Keratinocyte (primary cell): ENCODE results near the gene PIAS3. TPM values are rescaled to one million over a fixed set of nuclear protein-coding genes. Genes with fewer than 3 reads are reported as not detected.

Experiments
- DNase-seq: peaks from one replicate; pipeline ENCODE4 v3.0.0-alpha.2; 2011; ENCODE audit warnings: low read depth, missing footprints, low spot score
- FAIRE-seq: peaks from 2 replicates; lab custom pipeline; 2011; peaks lifted over from hg19 to GRCh38; lab: Jason Lieb, UNC
- H2AFZ ChIP-seq: 2 replicates; pipeline ENCODE4 v1.6.0; 2012; ENCODE audit warnings: low read length, control low read depth, inconsistent platforms; ENCODE audit not compliant: control insufficient read depth
- H3K27ac ChIP-seq: 2 replicates; pipeline ENCODE4 v1.5.1; 2011; ENCODE audit warnings: low read length; ENCODE audit not compliant: control insufficient read depth, insufficient read depth
- H3K27me3 ChIP-seq: 3 replicates; pipeline ENCODE4 v1.6.0; 2011; ENCODE audit warnings: low read length; ENCODE audit not compliant: control insufficient read depth, insufficient read depth; ENCODE audit errors: extremely low read depth
- H3K36me3 ChIP-seq, 2 experiments: 2 replicates in 1 of 2; 3 replicates in 1 of 2; pipeline ENCODE4 v1.5.1; 2011; ENCODE audit warnings: low read length in 2 of 2, mild to moderate bottlenecking in 1 of 2; ENCODE audit not compliant: control insufficient read depth in 2 of 2, insufficient read depth in 2 of 2; ENCODE audit errors: extremely low read depth in 1 of 2
- H3K4me1 ChIP-seq: 3 replicates; pipeline ENCODE4 v1.5.1; 2011; ENCODE audit warnings: low read length; ENCODE audit not compliant: control insufficient read depth, insufficient read depth; ENCODE audit errors: extremely low read depth
- H3K4me2 ChIP-seq: 3 replicates; pipeline ENCODE4 v1.6.0; 2011; ENCODE audit warnings: low read depth, low read length; ENCODE audit not compliant: control insufficient read depth, insufficient read depth; ENCODE audit errors: extremely low read depth
- H3K4me3 ChIP-seq, 3 experiments: fragments of 200-600 bp in 1 of 3; sonication (generic) in 1 of 3; 2 replicates in 2 of 3; 3 replicates in 1 of 3; pipeline ENCODE4 v1.5.1; 2011 to 2016; ENCODE audit warnings: low read length in 3 of 3, mild to moderate bottlenecking in 3 of 3, control low read depth in 2 of 3, inconsistent platforms in 1 of 3, low read depth in 1 of 3, mixed read lengths in 1 of 3, mixed run types in 1 of 3, moderate library complexity in 1 of 3; ENCODE audit not compliant: control insufficient read depth in 2 of 3, insufficient read depth in 2 of 3; ENCODE audit errors: extremely low read depth in 1 of 3
- H3K79me2 ChIP-seq: 2 replicates; pipeline ENCODE4 v1.6.0; 2012; ENCODE audit warnings: low read length; ENCODE audit not compliant: control insufficient read depth, insufficient read depth
- H3K9ac ChIP-seq: 3 replicates; pipeline ENCODE4 v1.6.0; 2011; ENCODE audit warnings: low read length; ENCODE audit not compliant: control insufficient read depth, insufficient read depth; ENCODE audit errors: extremely low read depth
- H3K9me1 ChIP-seq: 3 replicates; pipeline ENCODE4 v1.6.0; 2011; ENCODE audit warnings: low read length; ENCODE audit not compliant: control insufficient read depth, insufficient read depth; ENCODE audit errors: extremely low read depth
- H3K9me3 ChIP-seq: 2 replicates; pipeline ENCODE4 v1.5.1; 2012; ENCODE audit warnings: low read depth, low read length; ENCODE audit not compliant: control insufficient read depth
- H4K20me1 ChIP-seq: 3 replicates; pipeline ENCODE4 v1.6.0; 2011; ENCODE audit warnings: low read length; ENCODE audit not compliant: control insufficient read depth, insufficient read depth; ENCODE audit errors: extremely low read depth
- EZH2 ChIP-seq: IDR thresholded peaks from one replicate; pipeline ENCODE4 v1.6.1; 2012; ENCODE audit warnings: inconsistent platforms, mild to moderate bottlenecking, low read length, moderate library complexity
- dilution Hi-C: fragments of 300-500 bp; cut with MboI; formaldehyde crosslinking; loops from one replicate; pipeline ENCODE4 v1.7.0; 2020; ENCODE audit warnings: low sequenced_read_pairs; ENCODE audit not compliant: extremely low pct_ligation_motif_present
- polyA plus RNA-seq, 5 experiments: library from polyadenylated mRNA; depleted of rRNA in 3 of 5; stranded (reverse) in 3 of 5; stranded (forward) in 1 of 5; unstranded in 1 of 5; fragments of >200 nt; gene quantifications; 1 replicate in 1 of 5; 2 replicates in 3 of 5; 3 replicates in 1 of 5; pipeline versions ENCODE4 v1.2.1 to v1.2.3, GENCODE V29; 2011 to 2012; ENCODE audit warnings: missing spikeins in 2 of 5, low read depth in 1 of 5, low replicate concordance in 1 of 5
- TF ChIP-seq, protein P1 (sequence below), 3 experiments: IDR thresholded peaks in 1 of 3; conservative IDR thresholded peaks in 1 of 3; optimal IDR thresholded peaks in 1 of 3; 2 replicates in 2 of 3; 3 replicates in 1 of 3; pipeline versions ENCODE3 to v1.5.1; 2011; ENCODE audit warnings: low read length in 3 of 3, mild to moderate bottlenecking in 3 of 3, moderate library complexity in 2 of 3, control low read depth in 1 of 3, inconsistent platforms in 1 of 3; ENCODE audit not compliant: insufficient read depth in 2 of 3; ENCODE audit errors: extremely low read depth in 1 of 3

PIAS3 gene
- polyA plus RNA-seq, 1 donor (not counting 4 experiments of a cell fraction or from before 2014, with no cell fraction given): 26.9 TPM

GRCh38 chr1:145846201-145846612 is 12.7 kb downstream of the PIAS3 start:
- Histone ChIP-seq H3K9me1 (no peaks in the 10 kb centered on the region), H3K27ac (no peak overlapping the region), H3K9ac (peak overlapping the region; percentile 67), H4K20me1 (no peaks in the 10 kb centered on the region), H3K4me3 (peak overlapping the region in 2 of 3 experiments; percentile 47 to 80), H2AFZ (peak overlapping the region; percentile 89), H3K4me1 (peaks cover 11% of the 10 kb centered on the region), H3K79me2 (no peaks in the 10 kb centered on the region), H3K4me2 (peak overlapping the region; percentile 93), H3K27me3 (no peaks in the 10 kb centered on the region), H3K36me3 (peaks cover 21 to 24% of the 10 kb centered on the region in 2 experiments), H3K9me3 (no peaks in the 10 kb centered on the region)
- dilution Hi-C loops: no loop called here
- DNase-seq: no peak
- TF ChIP-seq EZH2: no peak
- TF ChIP-seq, protein P1, sequence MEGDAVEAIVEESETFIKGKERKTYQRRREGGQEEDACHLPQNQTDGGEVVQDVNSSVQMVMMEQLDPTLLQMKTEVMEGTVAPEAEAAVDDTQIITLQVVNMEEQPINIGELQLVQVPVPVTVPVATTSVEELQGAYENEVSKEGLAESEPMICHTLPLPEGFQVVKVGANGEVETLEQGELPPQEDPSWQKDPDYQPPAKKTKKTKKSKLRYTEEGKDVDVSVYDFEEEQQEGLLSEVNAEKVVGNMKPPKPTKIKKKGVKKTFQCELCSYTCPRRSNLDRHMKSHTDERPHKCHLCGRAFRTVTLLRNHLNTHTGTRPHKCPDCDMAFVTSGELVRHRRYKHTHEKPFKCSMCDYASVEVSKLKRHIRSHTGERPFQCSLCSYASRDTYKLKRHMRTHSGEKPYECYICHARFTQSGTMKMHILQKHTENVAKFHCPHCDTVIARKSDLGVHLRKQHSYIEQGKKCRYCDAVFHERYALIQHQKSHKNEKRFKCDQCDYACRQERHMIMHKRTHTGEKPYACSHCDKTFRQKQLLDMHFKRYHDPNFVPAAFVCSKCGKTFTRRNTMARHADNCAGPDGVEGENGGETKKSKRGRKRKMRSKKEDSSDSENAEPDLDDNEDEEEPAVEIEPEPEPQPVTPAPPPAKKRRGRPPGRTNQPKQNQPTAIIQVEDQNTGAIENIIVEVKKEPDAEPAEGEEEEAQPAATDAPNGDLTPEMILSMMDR (optimal IDR thresholded peaks at IDR 0.05 in 1 of 3, IDR thresholded peaks at IDR 0.05 in 1 of 3, conservative IDR thresholded peaks at IDR 0.05 in 1 of 3; ENCODE audit: extremely low read depth in 1 of 3, insufficient read depth in 2 of 3, low read length in 3 of 3): peak; percentile 74 to 80 (median 79)
- no peak for FAIRE-seq

GRCh38 chr1:145845514-145846161 is 13.2 kb downstream of the PIAS3 start, which contains the start of gene NUDT17:
Gene NUDT17 (plus strand): TSS chr1:145845630. CDS start chr1:145845641, 11 bp downstream.
- H3K9me3 ChIP-seq: no peaks in the 10 kb centered on the region
- peak within 1 kb of the TSS; percentile 93 for H3K4me2 ChIP-seq
- peak within 1 kb of the TSS; percentile 89 for H2AFZ ChIP-seq
- H4K20me1 ChIP-seq: no peaks in the 10 kb centered on the region
- TF ChIP-seq, protein P1 (optimal IDR thresholded peaks at IDR 0.05 in 1 of 3, IDR thresholded peaks at IDR 0.05 in 1 of 3, conservative IDR thresholded peaks at IDR 0.05 in 1 of 3; ENCODE audit: extremely low read depth in 1 of 3, insufficient read depth in 2 of 3, low read length in 3 of 3): peak; percentile 83 to 97 (median 88)
- no peak for TF ChIP-seq EZH2
- peaks cover 25 to 27% of the 10 kb centered on the region in 2 experiments for H3K36me3 ChIP-seq
- H3K9me1 ChIP-seq: no peaks in the 10 kb centered on the region
- dilution Hi-C loops: no loop called here
- H3K27me3 ChIP-seq: no peaks in the 10 kb centered on the region
- H3K4me1 ChIP-seq: peaks cover 11% of the 10 kb centered on the region
- no peaks in the 10 kb centered on the region for H3K79me2 ChIP-seq
- no peak for DNase-seq
- FAIRE-seq: no peak
- peak within 1 kb of the TSS; percentile 67 for H3K9ac ChIP-seq
- no peak within 1 kb of the TSS for H3K27ac ChIP-seq
- H3K4me3 ChIP-seq: peak within 1 kb of the TSS; percentile 47 to 80 (median 64)
